ENCODE measurements around the gene EEPD1.

Gene EEPD1

GRCh38 chr7:36295090-36295489 lies 142.0 kb downstream of the EEPD1 start:
- TF ChIP-seq, protein P1, sequence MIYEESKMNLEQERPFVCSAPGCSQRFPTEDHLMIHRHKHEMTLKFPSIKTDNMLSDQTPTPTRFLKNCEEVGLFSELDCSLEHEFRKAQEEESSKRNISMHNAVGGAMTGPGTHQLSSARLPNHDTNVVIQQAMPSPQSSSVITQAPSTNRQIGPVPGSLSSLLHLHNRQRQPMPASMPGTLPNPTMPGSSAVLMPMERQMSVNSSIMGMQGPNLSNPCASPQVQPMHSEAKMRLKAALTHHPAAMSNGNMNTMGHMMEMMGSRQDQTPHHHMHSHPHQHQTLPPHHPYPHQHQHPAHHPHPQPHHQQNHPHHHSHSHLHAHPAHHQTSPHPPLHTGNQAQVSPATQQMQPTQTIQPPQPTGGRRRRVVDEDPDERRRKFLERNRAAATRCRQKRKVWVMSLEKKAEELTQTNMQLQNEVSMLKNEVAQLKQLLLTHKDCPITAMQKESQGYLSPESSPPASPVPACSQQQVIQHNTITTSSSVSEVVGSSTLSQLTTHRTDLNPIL (CRISPR knock-in tag; IDR thresholded peaks at IDR 0.05; ENCODE audit: low read depth): no peak
- TF ChIP-seq ESRRG (CRISPR knock-in tag; IDR thresholded peaks at IDR 0.05) (no peak), TCF4 (CRISPR knock-in tag; IDR thresholded peaks at IDR 0.05; ENCODE audit: borderline replicate concordance) (no peak), ZNF8 (CRISPR knock-in tag; IDR thresholded peaks at IDR 0.05) (no peak), POU6F1 (CRISPR knock-in tag; IDR thresholded peaks at IDR 0.05; ENCODE audit: borderline replicate concordance, low read depth) (no peak)
- ATAC-seq: no peak

- TF ChIP-seq ZFP3 (CRISPR knock-in tag; IDR thresholded peaks at IDR 0.05): peak; percentile 71; the same call in 1 of the 2 replicates
- TF ChIP-seq CSDC2 (CRISPR knock-in tag; IDR thresholded peaks at IDR 0.05): no peak
- ATAC-seq: no peak
Observed at GRCh38 chr7:36296284-36296683, 143.2 kb downstream of the EEPD1 start.

GRCh38 chr7:36297364-36298009 lies 144.4 kb downstream of the EEPD1 start:
- no peak for TF ChIP-seq ZC3H10 (CRISPR knock-in tag; IDR thresholded peaks at IDR 0.05)
- TF ChIP-seq, protein P1 (CRISPR knock-in tag; IDR thresholded peaks at IDR 0.05; ENCODE audit: low read depth): no peak
- TF ChIP-seq ZNF70 (CRISPR knock-in tag; IDR thresholded peaks at IDR 0.05): no peak
- no peak for TF ChIP-seq ESRRG (CRISPR knock-in tag; IDR thresholded peaks at IDR 0.05)
- TF ChIP-seq GLIS3 (CRISPR knock-in tag; IDR thresholded peaks at IDR 0.05): no peak
- TF ChIP-seq, protein P2, sequence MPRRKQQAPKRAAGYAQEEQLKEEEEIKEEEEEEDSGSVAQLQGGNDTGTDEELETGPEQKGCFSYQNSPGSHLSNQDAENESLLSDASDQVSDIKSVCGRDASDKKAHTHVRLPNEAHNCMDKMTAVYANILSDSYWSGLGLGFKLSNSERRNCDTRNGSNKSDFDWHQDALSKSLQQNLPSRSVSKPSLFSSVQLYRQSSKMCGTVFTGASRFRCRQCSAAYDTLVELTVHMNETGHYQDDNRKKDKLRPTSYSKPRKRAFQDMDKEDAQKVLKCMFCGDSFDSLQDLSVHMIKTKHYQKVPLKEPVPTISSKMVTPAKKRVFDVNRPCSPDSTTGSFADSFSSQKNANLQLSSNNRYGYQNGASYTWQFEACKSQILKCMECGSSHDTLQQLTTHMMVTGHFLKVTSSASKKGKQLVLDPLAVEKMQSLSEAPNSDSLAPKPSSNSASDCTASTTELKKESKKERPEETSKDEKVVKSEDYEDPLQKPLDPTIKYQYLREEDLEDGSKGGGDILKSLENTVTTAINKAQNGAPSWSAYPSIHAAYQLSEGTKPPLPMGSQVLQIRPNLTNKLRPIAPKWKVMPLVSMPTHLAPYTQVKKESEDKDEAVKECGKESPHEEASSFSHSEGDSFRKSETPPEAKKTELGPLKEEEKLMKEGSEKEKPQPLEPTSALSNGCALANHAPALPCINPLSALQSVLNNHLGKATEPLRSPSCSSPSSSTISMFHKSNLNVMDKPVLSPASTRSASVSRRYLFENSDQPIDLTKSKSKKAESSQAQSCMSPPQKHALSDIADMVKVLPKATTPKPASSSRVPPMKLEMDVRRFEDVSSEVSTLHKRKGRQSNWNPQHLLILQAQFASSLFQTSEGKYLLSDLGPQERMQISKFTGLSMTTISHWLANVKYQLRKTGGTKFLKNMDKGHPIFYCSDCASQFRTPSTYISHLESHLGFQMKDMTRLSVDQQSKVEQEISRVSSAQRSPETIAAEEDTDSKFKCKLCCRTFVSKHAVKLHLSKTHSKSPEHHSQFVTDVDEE (CRISPR knock-in tag; IDR thresholded peaks at IDR 0.05): no peak
- TF ChIP-seq ZFP30 (CRISPR knock-in tag; IDR thresholded peaks at IDR 0.05): no peak
- TF ChIP-seq, protein P3, sequence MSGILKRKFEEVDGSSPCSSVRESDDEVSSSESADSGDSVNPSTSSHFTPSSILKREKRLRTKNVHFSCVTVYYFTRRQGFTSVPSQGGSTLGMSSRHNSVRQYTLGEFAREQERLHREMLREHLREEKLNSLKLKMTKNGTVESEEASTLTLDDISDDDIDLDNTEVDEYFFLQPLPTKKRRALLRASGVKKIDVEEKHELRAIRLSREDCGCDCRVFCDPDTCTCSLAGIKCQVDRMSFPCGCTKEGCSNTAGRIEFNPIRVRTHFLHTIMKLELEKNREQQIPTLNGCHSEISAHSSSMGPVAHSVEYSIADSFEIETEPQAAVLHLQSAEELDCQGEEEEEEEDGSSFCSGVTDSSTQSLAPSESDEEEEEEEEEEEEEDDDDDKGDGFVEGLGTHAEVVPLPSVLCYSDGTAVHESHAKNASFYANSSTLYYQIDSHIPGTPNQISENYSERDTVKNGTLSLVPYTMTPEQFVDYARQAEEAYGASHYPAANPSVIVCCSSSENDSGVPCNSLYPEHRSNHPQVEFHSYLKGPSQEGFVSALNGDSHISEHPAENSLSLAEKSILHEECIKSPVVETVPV (CRISPR knock-in tag; IDR thresholded peaks at IDR 0.05): no peak
- no peak for TF ChIP-seq ZNF565 (CRISPR knock-in tag; conservative IDR thresholded peaks at IDR 0.05; ENCODE audit: low read depth)
- no peak; the same call in 1 of the 2 replicates for TF ChIP-seq TCF4 (CRISPR knock-in tag; IDR thresholded peaks at IDR 0.05; ENCODE audit: borderline replicate concordance)
- TF ChIP-seq TOX (CRISPR knock-in tag; IDR thresholded peaks at IDR 0.05; ENCODE audit: borderline replicate concordance): no peak
- no peak for TF ChIP-seq ZFP3 (CRISPR knock-in tag; IDR thresholded peaks at IDR 0.05)
- TF ChIP-seq CSDC2 (CRISPR knock-in tag; IDR thresholded peaks at IDR 0.05): no peak
- no peak for TF ChIP-seq ZNF8 (CRISPR knock-in tag; IDR thresholded peaks at IDR 0.05)
- no peak for ATAC-seq

DNA sequence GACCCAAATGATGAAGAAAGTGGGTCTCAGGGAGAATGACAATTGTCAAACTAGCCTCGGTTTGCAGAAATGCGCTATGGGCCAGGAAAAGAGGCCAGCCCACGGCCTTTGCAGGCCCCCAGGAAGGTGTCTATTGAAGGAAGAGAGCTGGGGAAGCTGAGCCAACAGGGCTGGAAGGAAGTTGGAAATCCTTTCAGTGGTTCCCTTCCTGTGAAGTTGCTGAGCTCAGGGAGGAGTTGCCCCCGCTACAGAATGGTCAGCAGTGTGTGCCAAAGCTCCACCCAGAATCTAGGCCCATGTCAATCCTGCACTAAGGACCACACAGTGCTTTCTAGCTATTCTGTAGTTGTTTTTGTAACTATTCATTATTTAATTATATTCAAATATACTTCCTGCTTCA lies 145.1 kb downstream of the EEPD1 start:
- TF ChIP-seq ESRRG (CRISPR knock-in tag; IDR thresholded peaks at IDR 0.05) (no peak), GLIS3 (CRISPR knock-in tag; IDR thresholded peaks at IDR 0.05) (no peak), TCF4 (CRISPR knock-in tag; IDR thresholded peaks at IDR 0.05; ENCODE audit: borderline replicate concordance) (no peak), POU6F1 (CRISPR knock-in tag; IDR thresholded peaks at IDR 0.05; ENCODE audit: borderline replicate concordance, low read depth) (no peak), ZC3H10 (CRISPR knock-in tag; IDR thresholded peaks at IDR 0.05) (no peak), SNAI2 (CRISPR knock-in tag; IDR thresholded peaks at IDR 0.05) (no peak), PPARA (CRISPR knock-in tag; IDR thresholded peaks at IDR 0.05; ENCODE audit: borderline replicate concordance) (no peak), ZNF8 (CRISPR knock-in tag; IDR thresholded peaks at IDR 0.05) (no peak), CSDC2 (CRISPR knock-in tag; IDR thresholded peaks at IDR 0.05) (no peak), RARB (CRISPR knock-in tag; IDR thresholded peaks at IDR 0.05) (no peak)
- TF ChIP-seq, protein P2 (CRISPR knock-in tag; IDR thresholded peaks at IDR 0.05): no peak

More for the DNA sequence above, 145.1 kb downstream of the EEPD1 start:
- ATAC-seq: no peak

Measured in SK-N-SH treated with all-trans-retinoic acid at 6 μM for 48 hours (cell line).